Measurements from ENCODE around the gene CEMIP2. TPM values are rescaled to one million over a fixed set of nuclear protein-coding genes. Genes with fewer than 3 reads are reported as not detected.

CEMIP2 gene
- total and polyA plus RNA-seq, 10 of the 15 experiments (the other 5 are each of a cell fraction or from before 2014, with no cell fraction given) = 0.50 to 19.2 (median 1.2) TPM

- no peak overlapping the region for H3K27ac ChIP-seq (ENCODE audit: control insufficient read depth, insufficient read depth)
- no peaks in the 10 kb centered on the region for H3K36me3 ChIP-seq (ENCODE audit: control insufficient read depth in 2 of 2, insufficient read depth in 2 of 2, low read length in 1 of 2)
- no peak overlapping the region for H3K4me2 ChIP-seq (ENCODE audit: control insufficient read depth, insufficient read depth)
- DNase-seq (ENCODE audit: low read depth, low spot score) (no peak), ATAC-seq (no peak), FAIRE-seq (no peak)
- H3K9ac ChIP-seq (ENCODE audit: control insufficient read depth, insufficient read depth, low read length) = no peak overlapping the region
- ChIA-PET POLR2A (no interaction called here), SMC1A (ENCODE audit: uncharacterized antibody, unreplicated experiment) (interaction anchor here (0.6 to 2.2 kb wide), 4 partner anchors 9 to 143 kb away, joined by 3 to 7 read pairs (median 4); no protein-coding TSS in a partner anchor), RAD21 (ENCODE audit: unreplicated experiment) (no interaction called here), CTCF (interaction anchor here (1.2 kb wide), 1 partner anchor 127 kb away, joined by 3 read pairs; no protein-coding TSS in a partner anchor)
- no peaks in the 10 kb centered on the region; the same call in 2 of the 3 replicates for H3K9me3 ChIP-seq (replicated peaks; ENCODE audit: control insufficient read depth, insufficient read depth, low read length)
- H3K4me3 ChIP-seq = no peak overlapping the region
- H2AFZ ChIP-seq (ENCODE audit: control insufficient read depth, low read depth, low read length) = no peak overlapping the region
- TF ChIP-seq IRF4 (IDR thresholded peaks at IDR 0.05; ENCODE audit: low read depth, low read length) = no peak
- TF ChIP-seq MEF2A (IDR thresholded peaks at IDR 0.05; ENCODE audit: insufficient read depth, low read depth, low read length) = no peak
- TF ChIP-seq E2F4 (IDR thresholded peaks at IDR 0.05; ENCODE audit: low read depth, low read length) = no peak
- TF ChIP-seq HCFC1 (IDR thresholded peaks at IDR 0.05; ENCODE audit: low read length) = no peak
- no peak for TF ChIP-seq JUND (IDR thresholded peaks at IDR 0.05; ENCODE audit: low read depth, low read length)
- no peak for TF ChIP-seq POLR2A (IDR thresholded peaks at IDR 0.05; ENCODE audit: low read depth, low read length)
- TF ChIP-seq PAX8 (IDR thresholded peaks at IDR 0.05) = no peak
- no peak for TF ChIP-seq NBN (IDR thresholded peaks at IDR 0.05)
- no peak for TF ChIP-seq BCL3 (IDR thresholded peaks at IDR 0.05; ENCODE audit: borderline replicate concordance, insufficient read depth, low read depth, low read length, poor library complexity, severe bottlenecking)
- TF ChIP-seq BRCA1 (IDR thresholded peaks at IDR 0.05; ENCODE audit: low read depth, low read length) = no peak
- no peak for TF ChIP-seq USF2 (IDR thresholded peaks at IDR 0.05; ENCODE audit: borderline replicate concordance, low read depth, low read length)
- no peak for TF ChIP-seq EZH2 (IDR thresholded peaks at IDR 0.05; ENCODE audit: borderline replicate concordance, control insufficient read depth, low read depth, low read length)
- no peaks in the 10 kb centered on the region for H3K27me3 ChIP-seq (replicated peaks in 1 of 2; ENCODE audit: control insufficient read depth in 2 of 2, insufficient read depth in 2 of 2, low read length in 1 of 2)
- no peaks in the 10 kb centered on the region for H4K20me1 ChIP-seq (ENCODE audit: control insufficient read depth, insufficient read depth)
- H3K79me2 ChIP-seq (ENCODE audit: control insufficient read depth, insufficient read depth, low read length) = no peaks in the 10 kb centered on the region
- 6% methylated on average over 5 of the region's 5 CpGs for WGBS (ENCODE audit: insufficient coverage, insufficient replicate concordance, low lambda C conversion rate, missing lambda C conversion rate)
- in situ Hi-C loops (cut with MboI) (no loop called here), intact Hi-C loops (cut with micrococcal nuclease; ENCODE audit: unreplicated experiment) (no loop called here)
- H3K4me1 ChIP-seq (ENCODE audit: control insufficient read depth, insufficient read depth, low read length) = no peaks in the 10 kb centered on the region
- BruUV-seq (replicated peaks) = no TSS peak
Measured at GRCh38 chr9:71637926-71638325, 130.4 kb downstream of the CEMIP2 start.

Measured in GM12878 (cell line).